Loucy (cell line): Measurements from ENCODE around the gene PFN4.

Source experiments
- H2AFZ ChIP-seq: fragments of 200-600 bp; sonication (generic); 2 replicates; pipeline ENCODE4 v1.6.0; 2016; ENCODE audit warnings: antibody characterized with exemption, mild to moderate bottlenecking, low read length, moderate library complexity
- H3F3A ChIP-seq: fragments of 200-600 bp; 2 replicates; pipeline ENCODE4 v1.6.0; 2016; ENCODE audit warnings: antibody characterized with exemption, low read depth, mild to moderate bottlenecking
- H3K27me3 ChIP-seq: fragments of 200-600 bp; sonication (generic); 2 replicates; pipeline ENCODE4 v1.6.1; 2014; ENCODE audit warnings: low read length, mild to moderate bottlenecking; ENCODE audit not compliant: insufficient read depth, poor library complexity, severe bottlenecking
- H3K36me3 ChIP-seq: fragments of 200-600 bp; sonication (generic); 2 replicates; pipeline ENCODE4 v1.6.1; 2016; ENCODE audit warnings: low read length; ENCODE audit not compliant: insufficient read depth
- H3K4me1 ChIP-seq: fragments of 200-600 bp; sonication (generic); 2 replicates; pipeline ENCODE4 v1.5.1; 2014; ENCODE audit warnings: low read length, mild to moderate bottlenecking; ENCODE audit not compliant: insufficient read depth, poor library complexity, severe bottlenecking
- H3K4me2 ChIP-seq: fragments of 200-600 bp; sonication (generic); 2 replicates; pipeline ENCODE4 v1.6.0; 2014; ENCODE audit warnings: antibody characterized with exemption, low read length, low read depth, mild to moderate bottlenecking; ENCODE audit not compliant: poor library complexity, severe bottlenecking
- H3K4me3 ChIP-seq: fragments of 200-600 bp; sonication (generic); 2 replicates; pipeline ENCODE4 v1.5.1; 2014; ENCODE audit warnings: low read length, mild to moderate bottlenecking, mixed read lengths; ENCODE audit not compliant: poor library complexity, severe bottlenecking
- H3K79me2 ChIP-seq: fragments of 200-600 bp; sonication (generic); 2 replicates; pipeline ENCODE4 v1.6.1; 2014; ENCODE audit warnings: low read length; ENCODE audit not compliant: insufficient read depth
- H3K9ac ChIP-seq: fragments of 200-600 bp; sonication (generic); 2 replicates; pipeline ENCODE4 v1.6.0; 2014; ENCODE audit warnings: mild to moderate bottlenecking, low read depth, low read length, moderate library complexity; ENCODE audit not compliant: poor library complexity, severe bottlenecking
- H3K9me2 ChIP-seq: fragments of 200-600 bp; sonication (generic); replicated peaks from 2 replicates; pipeline ENCODE4 v1.6.1; 2016; ENCODE audit warnings: low read depth, low read length, mixed read lengths
- H3K9me3 ChIP-seq: fragments of 200-600 bp; sonication (generic); 2 replicates; pipeline ENCODE4 v1.6.1; 2014; ENCODE audit warnings: mild to moderate bottlenecking, antibody characterized with exemption, low read length, low read depth; ENCODE audit not compliant: insufficient read depth
- H4K20me1 ChIP-seq: fragments of 200-600 bp; sonication (generic); 2 replicates; pipeline ENCODE4 v1.6.0; 2014; ENCODE audit warnings: antibody characterized with exemption, low read length, mild to moderate bottlenecking; ENCODE audit not compliant: insufficient read depth, poor library complexity, severe bottlenecking
- EZH2phosphoT487 ChIP-seq: fragments of 200-600 bp; IDR thresholded peaks from 2 replicates; pipeline ENCODE4 v1.6.1; 2018; ENCODE audit warnings: antibody characterized with exemption, mild to moderate bottlenecking, moderate library complexity, borderline replicate concordance
- TF ChIP-seq, protein P1 (sequence below): fragments of 200-600 bp; sonication (generic); conservative IDR thresholded peaks from 2 replicates; pipeline ENCODE4 v1.5.1; 2014; ENCODE audit warnings: mild to moderate bottlenecking, antibody characterized with exemption, low read length

PFN4 gene

GRCh38 chr2:24085200-24085489 is 38.0 kb downstream of the PFN4 start:
- H3K4me2 ChIP-seq, result peak overlapping the region; percentile 93
- H3F3A ChIP-seq, result peaks cover 4% of the 10 kb centered on the region; the same call in 1 of the 2 replicates
- H3K9me2 ChIP-seq, result no peaks in the 10 kb centered on the region
- no peaks in the 10 kb centered on the region for H3K36me3 ChIP-seq
- peak overlapping the region; percentile 86 for H2AFZ ChIP-seq
- no peaks in the 10 kb centered on the region for H4K20me1 ChIP-seq
- H3K79me2 ChIP-seq, result peaks cover 12% of the 10 kb centered on the region; the same call in 1 of the 2 replicates
- H3K4me1 ChIP-seq, result peaks cover 17% of the 10 kb centered on the region
- peak overlapping the region; percentile 96 for H3K9ac ChIP-seq
- TF ChIP-seq, protein P1, sequence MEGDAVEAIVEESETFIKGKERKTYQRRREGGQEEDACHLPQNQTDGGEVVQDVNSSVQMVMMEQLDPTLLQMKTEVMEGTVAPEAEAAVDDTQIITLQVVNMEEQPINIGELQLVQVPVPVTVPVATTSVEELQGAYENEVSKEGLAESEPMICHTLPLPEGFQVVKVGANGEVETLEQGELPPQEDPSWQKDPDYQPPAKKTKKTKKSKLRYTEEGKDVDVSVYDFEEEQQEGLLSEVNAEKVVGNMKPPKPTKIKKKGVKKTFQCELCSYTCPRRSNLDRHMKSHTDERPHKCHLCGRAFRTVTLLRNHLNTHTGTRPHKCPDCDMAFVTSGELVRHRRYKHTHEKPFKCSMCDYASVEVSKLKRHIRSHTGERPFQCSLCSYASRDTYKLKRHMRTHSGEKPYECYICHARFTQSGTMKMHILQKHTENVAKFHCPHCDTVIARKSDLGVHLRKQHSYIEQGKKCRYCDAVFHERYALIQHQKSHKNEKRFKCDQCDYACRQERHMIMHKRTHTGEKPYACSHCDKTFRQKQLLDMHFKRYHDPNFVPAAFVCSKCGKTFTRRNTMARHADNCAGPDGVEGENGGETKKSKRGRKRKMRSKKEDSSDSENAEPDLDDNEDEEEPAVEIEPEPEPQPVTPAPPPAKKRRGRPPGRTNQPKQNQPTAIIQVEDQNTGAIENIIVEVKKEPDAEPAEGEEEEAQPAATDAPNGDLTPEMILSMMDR, result no peak
- H3K4me3 ChIP-seq, result peak overlapping the region; percentile 75
- H3K27me3 ChIP-seq, result no peaks in the 10 kb centered on the region
- H3K9me3 ChIP-seq, result no peaks in the 10 kb centered on the region

GRCh38 chr2:24084386-24085199 is 38.5 kb downstream of the PFN4 start, which contains the start of gene TP53I3:
Gene TP53I3, minus strand, starts transcription at chr2:24084834. Its CDS starts 508 bp downstream, at chr2:24084326.
- peaks cover 4% of the 10 kb centered on the region; the same call in 1 of the 2 replicates for H3F3A ChIP-seq
- peak within 1 kb of the TSS; percentile 75 for H3K4me3 ChIP-seq
- TF ChIP-seq, protein P1, result peak; percentile 80
- no peak for TF ChIP-seq EZH2phosphoT487
- no peaks in the 10 kb centered on the region for H3K9me2 ChIP-seq
- peak within 1 kb of the TSS; percentile 96 for H3K9ac ChIP-seq
- H3K79me2 ChIP-seq, result peaks cover 12% of the 10 kb centered on the region; the same call in 1 of the 2 replicates
- no peaks in the 10 kb centered on the region for H3K36me3 ChIP-seq
- H3K9me3 ChIP-seq, result no peaks in the 10 kb centered on the region
- H3K4me2 ChIP-seq, result peak within 1 kb of the TSS; percentile 93
- H4K20me1 ChIP-seq, result no peaks in the 10 kb centered on the region
- H3K27me3 ChIP-seq, result no peaks in the 10 kb centered on the region
- H3K4me1 ChIP-seq, result peaks cover 17% of the 10 kb centered on the region
- H2AFZ ChIP-seq, result peak within 1 kb of the TSS; percentile 86

GRCh38 chr2:24083567-24084385 is 39.4 kb downstream of the PFN4 start:
- TF ChIP-seq, protein P1, result no peak
- TF ChIP-seq EZH2phosphoT487, result no peak
- no peaks in the 10 kb centered on the region for H3K27me3 ChIP-seq
- H3F3A ChIP-seq, result peaks cover 4% of the 10 kb centered on the region; the same call in 1 of the 2 replicates
- H3K4me1 ChIP-seq, result peaks cover 17% of the 10 kb centered on the region
- peak overlapping the region; percentile 96 for H3K9ac ChIP-seq
- H3K9me2 ChIP-seq, result no peaks in the 10 kb centered on the region
- H3K79me2 ChIP-seq, result peaks cover 12% of the 10 kb centered on the region; the same call in 1 of the 2 replicates
- peak overlapping the region; percentile 86; the same call in 1 of the 2 replicates for H2AFZ ChIP-seq
- H3K4me3 ChIP-seq, result peak overlapping the region; percentile 75
- no peaks in the 10 kb centered on the region for H3K9me3 ChIP-seq
- no peaks in the 10 kb centered on the region for H3K36me3 ChIP-seq
- peak overlapping the region; percentile 93 for H3K4me2 ChIP-seq
- no peaks in the 10 kb centered on the region for H4K20me1 ChIP-seq
